Panc1 (cell line): ENCODE results near the gene GEMIN7. TPM values are rescaled to one million over a fixed set of nuclear protein-coding genes. Genes with fewer than 3 reads are reported as not detected.

Experiments used
- ATAC-seq: fragments of 200-7000 bp; cut with Tn5 transposase; 2 replicates; pipeline ENCODE4 v1.9.1; 2020; ENCODE audit warnings: mild to moderate bottlenecking, moderate library complexity
- Bru-seq: library from RNA; stranded (reverse); fragments of 400-500 nt; gene quantifications from one replicate; lab custom pipeline; 2021; lab: Mats Ljungman, UMichigan
- BruChase-seq, 2 experiments: library from RNA; stranded (reverse); fragments of 400-500 nt; gene quantifications; one replicate each; lab custom pipeline; 2021; lab: Mats Ljungman, UMichigan
- BruUV-seq: library from RNA; stranded (reverse); fragments of 400-500 nt; replicated peaks from 2 replicates; lab custom pipeline; 2021; lab: Mats Ljungman, UMichigan
- CTCF ChIA-PET: fragments of 300-600 bp; sonication (Branson Sonifier 250); formaldehyde crosslinking; loops from one replicate; lab custom pipeline; 2022; ENCODE audit warnings: antibody characterized with exemption; lab: Charles Lee
- POLR2A ChIA-PET: fragments of 300-600 bp; sonication (Branson Sonifier 250); formaldehyde crosslinking; loops from one replicate; lab custom pipeline; 2022; ENCODE audit warnings: antibody characterized with exemption; lab: Charles Lee
- DNase-seq: peaks from one replicate; pipeline ENCODE4 v3.0.0-alpha.2; 2010; ENCODE audit warnings: low read depth, low spot score
- H3K27ac ChIP-seq: 2 replicates; pipeline ENCODE4 v1.5.1; 2011; ENCODE audit warnings: mild to moderate bottlenecking, low read length, inconsistent platforms
- H3K27me3 ChIP-seq: fragments of 200-500 bp; sonication (Bioruptor generic); 2 replicates; pipeline ENCODE4 v1.6.0; 2014; ENCODE audit warnings: low read length, inconsistent platforms; ENCODE audit not compliant: control insufficient read depth, insufficient read depth
- H3K36me3 ChIP-seq: fragments of 200-500 bp; sonication (Bioruptor generic); 2 replicates; pipeline ENCODE4 v1.5.1; 2014; ENCODE audit warnings: inconsistent platforms, mild to moderate bottlenecking, low read length, moderate library complexity; ENCODE audit not compliant: control insufficient read depth, insufficient read depth
- H3K4me1 ChIP-seq: 2 replicates; pipeline ENCODE4 v1.5.1; 2011; ENCODE audit warnings: inconsistent platforms, mild to moderate bottlenecking, low read length, moderate library complexity; ENCODE audit not compliant: control insufficient read depth, insufficient read depth
- H3K4me3 ChIP-seq, 2 experiments: 2 replicates each; pipeline ENCODE4 v1.5.1; 2011 to 2012; ENCODE audit warnings: low read depth in 2 of 2, low read length in 2 of 2, mild to moderate bottlenecking in 2 of 2, inconsistent platforms in 1 of 2, moderate library complexity in 1 of 2
- H3K9me3 ChIP-seq: fragments of 200-500 bp; sonication (Bioruptor generic); 2 replicates; pipeline ENCODE4 v1.5.1; 2014; ENCODE audit warnings: low read depth, mild to moderate bottlenecking, inconsistent platforms, low read length, moderate library complexity; ENCODE audit not compliant: control insufficient read depth, insufficient read depth
- CTCF ChIP-seq: fragments of 450-650 bp; IDR thresholded peaks from 2 replicates; pipeline ENCODE4 v1.5.1; 2017; ENCODE audit warnings: mild to moderate bottlenecking
- POLR2AphosphoS5 ChIP-seq: IDR thresholded peaks from 2 replicates; pipeline ENCODE4 v1.6.1; 2012; ENCODE audit warnings: mild to moderate bottlenecking, low read depth, low read length, moderate library complexity
- REST ChIP-seq, 2 experiments: IDR thresholded peaks; 2 replicates each; pipeline ENCODE4 v1.6.1; 2011 to 2012; ENCODE audit warnings: low read depth in 2 of 2, control low read depth in 1 of 2, low read length in 1 of 2, mild to moderate bottlenecking in 1 of 2, moderate library complexity in 1 of 2; ENCODE audit not compliant: insufficient read depth in 1 of 2
- SIN3A ChIP-seq: IDR thresholded peaks from 2 replicates; pipeline ENCODE4 v1.6.1; 2012; ENCODE audit warnings: low read depth, mild to moderate bottlenecking, low read length, moderate library complexity, borderline replicate concordance; ENCODE audit not compliant: insufficient read depth
- TCF7L2 ChIP-seq: IDR thresholded peaks from 2 replicates; pipeline ENCODE4 v1.6.1; 2011; ENCODE audit warnings: mild to moderate bottlenecking, low read depth, low read length, inconsistent platforms
- in situ Hi-C: cut with HindIII; loops from 2 replicates; pipeline ENCODE4 v1.10.0; 2016; ENCODE audit warnings: low sequenced_read_pairs, low pct_unique_long_range_greater_than_20kb
- intact Hi-C: fragments of 100-400 bp; cut with micrococcal nuclease; formaldehyde crosslinking; loops from one replicate; pipeline ENCODE4 v1.10.0; 2022; ENCODE audit not compliant: unreplicated experiment
- long read RNA-seq: library from polyadenylated mRNA; unstranded; transcript quantifications from one replicate; pipeline ENCODE4 v2.0.0, GENCODE V29; 2021; ENCODE audit not compliant: unreplicated experiment
- polyA plus RNA-seq: library from polyadenylated mRNA; unstranded; fragments of >200 nt; gene quantifications from one replicate; pipeline ENCODE4 v1.2.1, GENCODE V29; 2012; ENCODE audit warnings: missing spikeins; ENCODE audit not compliant: insufficient read length
- total RNA-seq: library from RNA; stranded (reverse); gene quantifications from one replicate; pipeline ENCODE4 v1.2.1, GENCODE V29; 2021; ENCODE audit not compliant: unreplicated experiment

The GEMIN7 gene
- total RNA-seq, result 29.5 TPM
- 27.3 TPM for polyA plus RNA-seq
- Bru-seq, nascent RNA, result percentile 66 among the genes with signal in this experiment
- BruChase-seq, experiment 1, labeled RNA remaining after a 2-hour chase, result percentile 75 among the genes with signal in this experiment
- BruChase-seq, experiment 2, labeled RNA remaining after a 6-hour chase, result percentile 69 among the genes with signal in this experiment
- long read RNA-seq, transcript GEMIN7-203 (2 exons, 848 nt), result major isoform, 5 of 20 reads
- long read RNA-seq, partial matches to known transcripts, result 1 of 20 reads
- long read RNA-seq, other reads (novel, unspliced or antisense), result 5 of 20 reads

GRCh38 chr19:45079063-45079910, at the start of gene GEMIN7:
TSS of gene GEMIN7 (plus strand) at chr19:45079260. CDS start at chr19:45090115, 10,855 bp downstream.
- DNase-seq (no peak), ATAC-seq (peak; percentile 70)
- peak within 1 kb of the TSS; percentile 91 for H3K27ac ChIP-seq
- ChIA-PET CTCF (no interaction called here), POLR2A (no interaction called here)
- H3K4me3 ChIP-seq, result peak within 1 kb of the TSS; percentile 95 to 96
- in situ Hi-C loops, result no loop called here
- TF ChIP-seq TCF7L2, result peak; percentile 53; the same call in 1 of the 2 replicates
- no peak for TF ChIP-seq CTCF
- no peak for TF ChIP-seq REST (IDR thresholded peaks at IDR 0.05; ENCODE audit: insufficient read depth in 1 of 2, low read depth in 2 of 2, low read length in 1 of 2)
- peak; percentile 73 for TF ChIP-seq POLR2AphosphoS5
- TF ChIP-seq SIN3A, result peak; percentile 57; the same call in 1 of the 2 replicates
- peaks cover 18% of the 10 kb centered on the region for H3K4me1 ChIP-seq
- intact Hi-C loops, result no loop called here
- no TSS peak for BruUV-seq
- no peaks in the 10 kb centered on the region for H3K9me3 ChIP-seq
- H3K27me3 ChIP-seq, result no peaks in the 10 kb centered on the region
- H3K36me3 ChIP-seq, result peaks cover 4% of the 10 kb centered on the region; the same call in 1 of the 2 replicates

- ATAC-seq (no peak), DNase-seq (no peak)
- no TSS peak for BruUV-seq
- in situ Hi-C loops, result no loop called here
- no peaks in the 10 kb centered on the region for H3K27me3 ChIP-seq
- H3K36me3 ChIP-seq, result no peaks in the 10 kb centered on the region
- H3K27ac ChIP-seq, result no peak overlapping the region
- no peak overlapping the region for H3K4me3 ChIP-seq
- CTCF ChIA-PET, result no interaction called here
- intact Hi-C loops, result no loop called here
- no peaks in the 10 kb centered on the region for H3K4me1 ChIP-seq
- POLR2A ChIA-PET, result interaction anchor here (0.5 kb wide), 1 partner anchor 187 kb away, joined by 3 read pairs; no protein-coding TSS in a partner anchor
- no peaks in the 10 kb centered on the region for H3K9me3 ChIP-seq
- no peak for TF ChIP-seq TCF7L2
These were observed 48.2 kb upstream of the GEMIN7 start for GRCh38 chr19:45030825-45031224.
